DND-41 (cell line): ENCODE measurements around the gene TRPM1.

Source experiments
- ATAC-seq: fragments of 200-7000 bp; cut with Tn5 transposase; 3 replicates; pipeline ENCODE4 v1.9.1; 2021; ENCODE audit warnings: low read depth; ENCODE audit not compliant: insufficient read depth
- DNase-seq: peaks from one replicate; pipeline ENCODE4 v3.0.0-alpha.2; 2020
- H2AFZ ChIP-seq: 2 replicates; pipeline ENCODE4 v1.6.0; 2012; ENCODE audit warnings: low read depth, low read length
- H3K27ac ChIP-seq: 2 replicates; pipeline ENCODE4 v1.5.1; 2012; ENCODE audit warnings: low read length, inconsistent platforms
- H3K27me3 ChIP-seq: fragments of 200-600 bp; sonication (generic); 2 replicates; pipeline ENCODE4 v1.6.0; 2012; ENCODE audit warnings: low read length, mild to moderate bottlenecking, inconsistent platforms; ENCODE audit not compliant: insufficient read depth, poor library complexity
- H3K36me3 ChIP-seq: 2 replicates; pipeline ENCODE4 v1.5.1; 2012; ENCODE audit warnings: low read length, inconsistent platforms; ENCODE audit not compliant: insufficient read depth
- H3K4me1 ChIP-seq: 2 replicates; pipeline ENCODE4 v1.5.1; 2012; ENCODE audit warnings: mild to moderate bottlenecking, low read length; ENCODE audit not compliant: insufficient read depth
- H3K4me2 ChIP-seq: 2 replicates; pipeline ENCODE4 v1.6.0; 2012; ENCODE audit warnings: mild to moderate bottlenecking, moderate library complexity, low read length, inconsistent platforms; ENCODE audit not compliant: insufficient read depth
- H3K4me3 ChIP-seq, 2 experiments: fragments of 200-600 bp in 1 of 2; shearing (Covaris generic) in 1 of 2; 2 replicates each; pipeline ENCODE4 v1.5.1; 2012 to 2016; ENCODE audit warnings: inconsistent platforms in 2 of 2, low read length in 2 of 2, mild to moderate bottlenecking in 2 of 2, low read depth in 1 of 2, moderate library complexity in 1 of 2
- H3K79me2 ChIP-seq: 2 replicates; pipeline ENCODE4 v1.6.0; 2012; ENCODE audit warnings: low read length, inconsistent platforms; ENCODE audit not compliant: insufficient read depth
- H3K9ac ChIP-seq: 2 replicates; pipeline ENCODE4 v1.6.0; 2012; ENCODE audit warnings: low read depth, mild to moderate bottlenecking, inconsistent platforms, low read length, moderate library complexity
- H3K9me3 ChIP-seq: 2 replicates; pipeline ENCODE4 v1.5.1; 2012; ENCODE audit warnings: low read length, moderate library complexity, mild to moderate bottlenecking, inconsistent platforms; ENCODE audit not compliant: insufficient read depth, severe bottlenecking
- H4K20me1 ChIP-seq: 2 replicates; pipeline ENCODE4 v1.6.0; 2012; ENCODE audit warnings: low read length; ENCODE audit not compliant: insufficient read depth
- CTCF ChIP-seq: IDR thresholded peaks from 2 replicates; pipeline ENCODE4 v1.5.1; 2012; ENCODE audit warnings: borderline replicate concordance, low read length, moderate library complexity, mild to moderate bottlenecking; ENCODE audit not compliant: poor library complexity, severe bottlenecking; ENCODE audit errors: extremely low read depth
- EZH2 ChIP-seq: IDR thresholded peaks from 3 replicates; pipeline ENCODE4 v1.6.1; 2012; ENCODE audit warnings: borderline replicate concordance, low read depth, mild to moderate bottlenecking, moderate library complexity, low read length, inconsistent platforms; ENCODE audit not compliant: severe bottlenecking

Gene TRPM1

GRCh38 chr15:30990036-30990435 lies 111.5 kb downstream of the TRPM1 start:
- DNase-seq = no peak
- Histone ChIP-seq H3K4me1 (peaks cover 32% of the 10 kb centered on the region), H3K9ac (peak overlapping the region; percentile 94)

GRCh38 chr15:30985081-30985531 lies 116.4 kb downstream of the TRPM1 start:
- Histone ChIP-seq H3K36me3 (peaks cover 25% of the 10 kb centered on the region), H3K4me3 (no peak overlapping the region), H3K27ac (no peak overlapping the region), H3K27me3 (no peaks in the 10 kb centered on the region), H3K4me1 (peaks cover 18% of the 10 kb centered on the region), H3K4me2 (no peak overlapping the region), H3K9ac (no peak overlapping the region), H3K79me2 (peaks cover 34% of the 10 kb centered on the region), H4K20me1 (peaks cover 1% of the 10 kb centered on the region), H2AFZ (no peak overlapping the region), H3K9me3 (no peaks in the 10 kb centered on the region)
- no peak for TF ChIP-seq CTCF
- no peak for TF ChIP-seq EZH2
- ATAC-seq (no peak), DNase-seq (no peak)

More at GRCh38 chr15:30990036-30990435, 111.5 kb downstream of the TRPM1 start:
- Histone ChIP-seq H3K27ac (peak overlapping the region; percentile 86; the same call in 1 of the 2 replicates), H3K36me3 (peaks cover 15% of the 10 kb centered on the region), H2AFZ (peak overlapping the region; percentile 99; the same call in 1 of the 2 replicates), H3K27me3 (no peaks in the 10 kb centered on the region), H3K9me3 (no peaks in the 10 kb centered on the region), H3K79me2 (peaks cover 34% of the 10 kb centered on the region), H3K4me3 (peak overlapping the region; percentile 98 to 100; a peak in 3 of 4 replicates), H4K20me1 (peaks cover 4% of the 10 kb centered on the region; the same call in 1 of the 2 replicates), H3K4me2 (peak overlapping the region; percentile 95)
- ATAC-seq = no peak
- TF ChIP-seq CTCF (no peak), EZH2 (no peak)

GRCh38 chr15:30984542-30984941 lies 117.0 kb downstream of the TRPM1 start:
- Histone ChIP-seq H3K36me3 (peaks cover 31% of the 10 kb centered on the region), H3K4me2 (no peak overlapping the region), H3K4me3 (no peak overlapping the region), H3K27me3 (no peaks in the 10 kb centered on the region), H3K27ac (no peak overlapping the region), H4K20me1 (peaks cover under 1% of the 10 kb centered on the region), H3K9ac (no peak overlapping the region), H2AFZ (no peak overlapping the region), H3K79me2 (peaks cover 34% of the 10 kb centered on the region), H3K9me3 (no peaks in the 10 kb centered on the region), H3K4me1 (peaks cover 12% of the 10 kb centered on the region)
- no peak for TF ChIP-seq EZH2
- no peak for TF ChIP-seq CTCF
- DNase-seq (no peak), ATAC-seq (no peak)
